Stromal cell of bone marrow (primary cell): Measurements from ENCODE around the gene POLR1D.
"Not testable (repeated sequence)": the region's sequence is repeated elsewhere in the genome, so short reads cannot be mapped to it uniquely, and the experiment has no call there.

Source experiments
- DNase-seq: peaks from one replicate; pipeline ENCODE4 v3.0.0-alpha.2; 2012; ENCODE audit warnings: low read depth

The POLR1D gene

DNA sequence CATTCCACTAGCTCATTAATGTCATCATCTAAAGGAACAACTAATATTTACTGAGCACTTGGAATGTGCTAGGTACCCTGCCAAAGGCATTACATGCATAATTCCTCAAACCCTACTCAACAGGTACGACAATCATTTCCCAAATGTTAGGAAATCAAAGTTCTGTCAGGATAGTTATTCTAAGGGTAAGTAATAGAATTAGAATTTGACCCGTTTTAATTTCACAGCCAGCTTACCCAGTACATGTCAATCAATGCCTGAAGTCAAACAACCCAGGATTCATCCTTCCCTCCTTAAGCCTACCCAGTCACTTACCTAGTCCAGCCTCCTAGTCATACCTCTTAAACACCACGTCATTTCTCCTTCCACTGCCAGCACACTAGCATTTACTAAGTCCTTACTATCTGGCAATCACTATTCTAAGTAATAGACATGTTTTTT lies 3.8 kb upstream of the POLR1D start:
- no peak for DNase-seq

DNA sequence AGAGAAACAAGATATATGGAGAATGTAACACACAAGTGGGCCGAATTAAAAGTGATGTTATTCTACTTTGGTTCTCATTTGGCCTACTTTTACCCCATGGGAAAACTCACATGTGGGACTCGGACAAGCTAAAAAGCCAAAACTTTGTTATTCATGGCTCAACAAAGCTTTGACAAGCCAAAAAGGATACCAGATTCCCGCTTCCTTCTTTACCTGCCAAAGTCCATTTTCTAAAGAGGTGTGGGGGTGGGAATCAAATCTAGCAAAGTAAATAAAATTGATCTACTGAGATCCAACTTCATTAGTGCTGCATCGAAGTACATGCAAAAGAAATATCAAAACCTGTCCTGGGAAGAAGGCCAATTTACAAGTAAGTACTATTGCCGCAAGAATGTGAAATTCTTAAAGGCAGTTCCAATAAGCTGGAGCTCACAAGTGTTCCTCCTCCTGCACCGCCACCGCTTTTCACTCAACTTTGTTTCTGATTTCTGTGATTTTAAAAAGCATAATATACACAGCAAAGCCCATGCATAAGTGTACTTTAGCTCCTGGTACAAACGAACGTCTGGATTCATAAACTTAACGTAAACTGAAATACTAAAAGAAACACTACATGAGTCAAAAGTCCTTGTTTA lies 2.5 kb upstream of the POLR1D start:
- no peak for DNase-seq

DNA sequence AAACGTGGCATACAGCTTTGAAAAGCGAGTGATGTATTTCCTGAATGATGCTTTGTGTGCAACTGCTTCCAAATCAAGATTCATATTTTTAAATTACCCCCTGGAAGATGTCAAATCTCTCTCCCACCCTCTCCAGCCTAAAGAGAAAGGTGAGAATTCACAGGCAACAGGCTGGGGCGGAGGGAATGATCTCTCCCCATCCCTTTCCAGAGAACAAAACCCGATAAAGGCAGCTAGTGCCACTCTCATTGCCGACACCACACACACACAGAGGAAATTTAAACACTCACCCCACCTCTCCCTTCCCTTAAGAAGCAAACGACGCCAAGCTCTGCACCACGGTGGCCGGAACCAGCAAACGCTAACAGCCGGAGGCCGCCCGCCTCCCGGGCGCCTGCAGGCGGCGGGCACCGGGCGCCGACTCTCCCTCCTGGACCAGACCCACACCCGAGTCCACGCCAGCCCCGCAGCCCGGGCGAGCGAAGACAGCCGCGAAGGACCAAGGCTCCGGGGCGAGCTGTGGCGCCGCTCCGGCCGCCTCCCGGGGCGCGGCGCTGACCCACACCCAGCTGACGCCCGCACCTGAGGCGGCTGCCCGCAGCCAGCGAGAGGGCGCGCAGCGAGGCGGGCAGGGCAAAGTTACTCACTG lies 1.8 kb upstream of the POLR1D start:
- DNase-seq, result no peak

DNA sequence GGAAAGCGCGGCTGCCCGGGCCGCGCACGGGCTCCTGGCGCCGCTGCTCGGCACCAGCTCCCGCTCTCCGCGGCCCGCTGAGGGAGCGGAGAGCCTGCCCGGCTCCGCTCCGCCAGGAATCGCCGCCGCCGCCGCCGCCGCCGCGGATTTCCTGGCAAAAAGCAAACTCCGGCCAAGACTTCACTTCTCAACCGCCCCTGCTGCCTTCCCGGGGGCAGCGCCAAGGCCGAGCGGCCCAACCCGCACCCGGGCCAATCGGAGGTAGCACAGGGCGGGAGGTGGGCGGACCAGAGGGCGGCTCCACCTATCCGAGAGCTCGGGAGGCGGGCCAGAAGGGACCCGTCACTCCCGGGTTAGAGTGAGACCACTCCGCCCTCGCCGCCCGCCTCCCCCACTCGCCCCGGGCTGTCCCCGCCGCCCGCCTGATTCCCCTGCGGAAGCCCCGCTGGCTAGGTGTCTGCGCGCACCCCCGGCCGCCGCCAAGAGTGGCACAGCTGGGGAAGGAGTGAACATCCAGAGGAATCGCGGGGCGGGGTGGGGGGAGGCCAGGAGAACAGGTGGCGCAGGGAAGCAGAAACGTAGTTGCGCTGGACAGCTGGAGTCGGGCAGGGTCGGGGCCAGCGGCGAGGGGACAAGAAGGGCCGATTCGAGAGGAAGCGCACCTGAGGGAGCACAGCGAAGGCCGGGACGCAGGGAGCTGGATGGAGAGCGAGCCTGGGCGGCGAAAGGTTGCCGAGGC lies 1.1 kb upstream of the POLR1D start, which contains the start of gene LNX2:
LNX2 (minus strand) TSS at position 153 of the 739 bp plus-strand sequence. CDS start 38,826 bp downstream, outside the sequence.
- DNase-seq, result peak; percentile 94

GRCh38 chr13:27621116-27621365 lies 651 bp upstream of the POLR1D start:
- DNase-seq, result no peak

- DNase-seq, result no peak
Observed at GRCh38 chr13:27622102-27622820, 569 bp downstream of the POLR1D start.

DNA sequence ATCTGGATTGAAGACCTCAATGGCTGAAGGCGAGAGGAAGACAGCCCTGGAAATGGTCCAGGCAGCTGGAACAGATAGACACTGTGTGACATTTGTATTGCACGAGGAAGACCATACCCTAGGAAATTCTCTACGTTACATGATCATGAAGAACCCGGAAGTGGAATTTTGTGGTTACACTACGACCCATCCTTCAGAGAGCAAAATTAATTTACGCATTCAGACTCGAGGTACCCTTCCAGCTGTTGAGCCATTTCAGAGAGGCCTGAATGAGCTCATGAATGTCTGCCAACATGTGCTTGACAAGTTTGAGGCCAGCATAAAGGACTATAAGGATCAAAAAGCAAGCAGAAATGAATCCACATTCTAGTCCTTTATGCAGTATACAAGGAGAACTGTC lies 1.2 kb downstream of the POLR1D start:
- no peak for DNase-seq

GRCh38 chr13:27624071-27624470 lies 2.4 kb downstream of the POLR1D start:
- no peak for DNase-seq

DNA sequence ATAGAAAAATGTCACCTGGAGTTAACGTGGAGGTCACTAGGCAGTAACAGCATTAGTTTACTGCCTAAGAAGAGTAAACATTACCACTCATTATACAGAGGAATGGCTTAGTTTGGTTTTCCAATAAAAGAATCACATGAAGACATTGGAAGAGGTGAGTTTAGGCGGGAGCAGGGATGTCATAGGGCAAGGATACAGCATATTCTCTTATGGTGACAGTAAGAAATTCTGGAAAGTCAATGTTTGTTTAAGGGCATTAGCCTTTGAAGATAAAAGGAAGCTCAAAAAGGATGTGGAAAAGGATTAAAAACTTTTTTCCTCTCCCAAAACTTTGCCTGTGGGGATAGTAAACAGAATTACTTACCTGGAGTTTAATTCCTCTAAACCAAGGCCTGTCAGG lies 4.1 kb downstream of the POLR1D start:
- no peak for DNase-seq

GRCh38 chr13:27627380-27627779 lies 5.7 kb downstream of the POLR1D start:
- no peak for DNase-seq

DNA sequence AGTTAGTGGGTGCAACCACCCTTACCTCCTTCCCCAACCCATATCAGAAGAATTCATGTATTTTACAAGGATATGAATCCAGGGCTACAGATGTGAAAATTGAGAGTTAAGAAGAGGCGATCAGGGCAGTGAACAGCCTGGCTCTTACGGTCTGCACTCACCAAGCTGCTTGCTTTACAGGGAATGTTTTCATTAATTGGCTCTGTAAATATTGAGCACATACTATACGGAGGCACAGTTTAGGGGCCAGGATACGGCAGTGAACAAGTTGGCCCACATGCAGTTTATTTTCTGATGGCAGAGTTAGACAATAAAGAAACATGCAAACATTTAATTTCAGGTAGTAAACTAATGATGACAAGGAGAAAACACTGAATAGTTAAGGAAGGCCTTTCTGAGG lies 6.4 kb downstream of the POLR1D start:
- no peak for DNase-seq

GRCh38 chr13:27628766-27629165 lies 7.1 kb downstream of the POLR1D start:
- not testable (repeated sequence) for DNase-seq

GRCh38 chr13:27631156-27631555 lies 9.5 kb downstream of the POLR1D start:
- no peak for DNase-seq

DNA sequence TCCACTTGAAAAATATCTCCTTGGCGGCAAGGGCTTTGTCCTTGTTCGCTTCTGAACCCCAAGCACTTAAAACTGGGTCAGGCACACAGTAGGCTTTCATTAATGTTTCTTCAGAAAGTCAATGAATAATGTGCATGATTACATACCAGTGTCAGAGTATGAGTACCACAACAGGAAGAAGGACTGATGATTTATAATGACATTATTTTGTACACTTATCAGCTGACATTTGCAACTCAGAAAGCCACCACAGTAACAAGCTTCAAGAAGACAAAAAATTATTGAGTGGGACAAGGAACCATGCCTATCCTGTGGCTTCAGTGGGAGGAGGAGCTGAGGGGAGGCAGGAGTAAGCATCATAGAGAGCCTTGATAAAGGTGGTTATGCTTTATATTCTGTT lies 10.0 kb downstream of the POLR1D start:
- DNase-seq, result no peak

DNA sequence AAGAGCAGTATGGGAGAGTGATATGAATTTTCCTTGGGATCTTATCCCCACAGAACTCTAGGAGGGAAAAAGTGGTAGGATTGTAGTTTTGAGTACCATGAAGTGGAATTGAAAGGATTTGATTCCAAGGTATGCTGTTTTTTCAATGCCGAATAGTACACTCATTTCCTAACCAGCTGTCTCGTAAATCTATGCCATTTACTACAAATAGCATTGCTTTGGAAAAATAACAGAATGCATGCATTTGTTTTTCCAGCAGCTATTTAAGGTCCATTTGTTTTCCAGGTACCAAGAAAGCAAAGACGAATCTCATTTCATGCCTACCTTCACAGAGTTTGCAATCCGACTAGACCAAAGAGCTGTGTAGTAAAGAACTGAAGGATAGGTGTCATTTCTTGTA lies 10.5 kb downstream of the POLR1D start:
- DNase-seq, result no peak

DNA sequence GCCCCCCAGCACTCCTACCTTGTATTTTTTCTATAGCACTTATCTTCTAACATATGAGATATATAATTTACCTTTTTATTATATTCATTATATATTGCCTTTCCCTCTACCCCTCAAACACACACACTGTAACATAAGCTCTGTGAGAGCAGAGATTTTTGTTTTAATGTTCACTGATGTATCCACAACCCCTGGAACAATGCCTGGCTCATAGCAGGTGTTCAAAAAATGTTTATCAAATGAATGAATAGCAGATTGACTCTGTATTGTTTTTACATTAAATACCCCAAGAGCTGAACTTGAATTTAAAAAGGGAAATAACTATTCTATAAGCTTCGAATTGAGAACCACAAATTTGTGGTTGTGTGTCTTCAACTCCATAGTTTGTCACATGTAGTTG lies 11.0 kb downstream of the POLR1D start:
- no peak for DNase-seq

DNA sequence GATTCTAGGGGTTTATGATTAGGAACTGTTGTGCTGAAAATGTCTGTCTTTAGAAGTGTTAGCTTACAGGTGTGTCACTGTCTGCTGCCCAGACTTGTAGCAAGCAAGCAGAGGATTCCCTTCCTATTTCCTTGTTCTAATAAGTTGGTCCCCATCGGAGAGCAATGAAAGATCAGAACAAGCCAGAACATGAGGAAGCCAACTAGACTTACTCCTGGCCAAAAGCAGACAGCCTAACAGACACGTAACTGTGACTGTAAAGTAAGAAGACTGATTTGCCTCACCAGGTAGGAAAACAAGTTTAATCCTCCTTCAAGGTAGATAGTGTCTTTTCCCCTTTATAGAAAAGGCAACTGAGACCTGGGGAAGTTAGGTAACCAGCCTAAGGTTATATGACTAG lies 12.5 kb downstream of the POLR1D start:
- DNase-seq, result no peak

DNA sequence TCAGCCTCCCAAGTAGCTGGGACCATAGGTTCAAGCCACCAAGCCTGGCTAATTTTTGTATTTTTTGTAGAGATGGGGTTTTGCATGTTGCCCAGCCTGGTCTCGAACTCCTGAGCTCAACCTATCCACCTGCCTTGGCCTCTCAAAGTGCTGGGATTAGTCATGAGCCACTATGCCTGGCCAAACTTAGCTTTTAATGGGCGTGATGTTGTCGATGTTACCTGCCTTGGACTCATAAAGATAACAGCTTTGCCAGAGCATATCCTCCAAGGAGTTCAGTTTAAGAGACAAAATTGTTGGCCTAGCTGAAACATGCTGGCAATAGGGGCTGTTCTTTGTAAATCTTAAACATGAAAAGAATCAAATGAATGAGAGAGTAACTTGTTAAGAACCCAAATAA lies 13.1 kb downstream of the POLR1D start:
- no peak for DNase-seq

GRCh38 chr13:27635266-27635665 lies 13.6 kb downstream of the POLR1D start:
- DNase-seq, result no peak

GRCh38 chr13:27636589-27637288 lies 15.0 kb downstream of the POLR1D start:
- DNase-seq, result no peak

DNA sequence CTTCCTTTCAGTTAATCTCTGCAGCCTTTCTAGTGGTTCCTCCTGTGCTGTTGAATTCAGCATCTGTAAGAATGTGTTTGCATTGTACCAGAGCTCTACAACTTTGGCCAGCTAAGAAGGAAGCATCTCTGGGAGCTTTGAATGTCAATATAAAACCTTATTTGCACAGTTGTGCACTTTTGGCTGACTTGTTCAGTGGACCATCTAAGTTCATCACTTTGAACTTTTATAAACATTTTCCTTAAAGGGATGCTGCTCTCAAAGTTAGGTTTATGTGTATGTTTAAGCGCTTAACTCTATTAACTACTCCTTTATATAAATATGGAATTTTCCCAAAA lies 15.6 kb downstream of the POLR1D start:
- no peak for DNase-seq

GRCh38 chr13:27638001-27638400 lies 16.3 kb downstream of the POLR1D start:
- no peak for DNase-seq
